Trophoblast cell (in vitro differentiated cells and primary cell): ENCODE results near the gene FREM1.

Experiments
- DNase-seq, 2 donors: peaks; one replicate each; pipeline ENCODE4 v3.0.0-alpha.2; 2016
- H2AFZ ChIP-seq: 2 replicates; pipeline ENCODE4 v1.6.1; 2013; ENCODE audit warnings: low read length, moderate library complexity, mild to moderate bottlenecking; ENCODE audit not compliant: insufficient read depth, poor library complexity
- H2AK5ac ChIP-seq: 2 replicates; pipeline ENCODE4 v1.6.1; 2013; ENCODE audit warnings: mild to moderate bottlenecking, low read length
- H2BK120ac ChIP-seq: 2 replicates; pipeline ENCODE4 v1.6.1; 2013; ENCODE audit warnings: low read length, mild to moderate bottlenecking, moderate library complexity; ENCODE audit not compliant: insufficient read depth, poor library complexity
- H2BK12ac ChIP-seq: 2 replicates; pipeline ENCODE4 v1.6.1; 2013; ENCODE audit warnings: mild to moderate bottlenecking, low read length, moderate library complexity
- H2BK5ac ChIP-seq: 2 replicates; pipeline ENCODE4 v1.6.1; 2013; ENCODE audit warnings: low read length, low read depth, moderate library complexity, mild to moderate bottlenecking; ENCODE audit not compliant: poor library complexity
- H3K14ac ChIP-seq: 2 replicates; pipeline ENCODE4 v1.6.1; 2013; ENCODE audit warnings: mild to moderate bottlenecking, low read length
- H3K18ac ChIP-seq: 2 replicates; pipeline ENCODE4 v1.6.1; 2013; ENCODE audit warnings: mild to moderate bottlenecking, low read length
- H3K23ac ChIP-seq: 2 replicates; pipeline ENCODE4 v1.6.1; 2013; ENCODE audit warnings: low read length
- H3K27ac ChIP-seq: 2 replicates; pipeline ENCODE4 v1.5.1; 2013; ENCODE audit warnings: low read depth, mild to moderate bottlenecking, inconsistent platforms, low read length, moderate library complexity
- H3K27me3 ChIP-seq: 2 replicates; pipeline ENCODE4 v1.6.1; 2013; ENCODE audit warnings: inconsistent platforms, mild to moderate bottlenecking, low read length, moderate library complexity; ENCODE audit not compliant: insufficient read depth
- H3K36me3 ChIP-seq, 2 experiments: 1 replicate in 1 of 2; 2 replicates in 1 of 2; pipeline ENCODE4 v1.6.1; 2013; ENCODE audit warnings: low read length in 2 of 2, mild to moderate bottlenecking in 2 of 2, moderate library complexity in 1 of 2; ENCODE audit not compliant: insufficient read depth in 2 of 2, control insufficient read depth in 1 of 2
- H3K4ac ChIP-seq: 2 replicates; pipeline ENCODE4 v1.6.1; 2013; ENCODE audit warnings: low read depth, mild to moderate bottlenecking, low read length, moderate library complexity
- H3K4me1 ChIP-seq, 2 experiments: 1 replicate in 1 of 2; 2 replicates in 1 of 2; pipeline ENCODE4 v1.6.1; 2013; ENCODE audit warnings: low read length in 2 of 2, mild to moderate bottlenecking in 2 of 2, moderate library complexity in 1 of 2; ENCODE audit not compliant: insufficient read depth in 2 of 2, control insufficient read depth in 1 of 2
- H3K4me2 ChIP-seq: 2 replicates; pipeline ENCODE4 v1.6.1; 2013; ENCODE audit warnings: inconsistent platforms, mild to moderate bottlenecking, low read length, moderate library complexity
- H3K4me3 ChIP-seq: 2 replicates; pipeline ENCODE4 v1.5.1; 2013; ENCODE audit warnings: mild to moderate bottlenecking, low read depth, low read length, inconsistent platforms
- H3K79me1 ChIP-seq: one replicate; pipeline ENCODE4 v1.6.1; 2013; ENCODE audit warnings: low read length
- H3K79me2 ChIP-seq: 2 replicates; pipeline ENCODE4 v1.6.1; 2013; ENCODE audit warnings: low read length, mild to moderate bottlenecking; ENCODE audit not compliant: control insufficient read depth, insufficient read depth, poor library complexity
- H3K9ac ChIP-seq: 2 replicates; pipeline ENCODE4 v1.6.1; 2013; ENCODE audit warnings: mild to moderate bottlenecking, low read length
- H3K9me3 ChIP-seq: 2 replicates; pipeline ENCODE4 v1.6.1; 2013; ENCODE audit warnings: low read depth, mild to moderate bottlenecking, control low read depth, inconsistent platforms, low read length; ENCODE audit not compliant: insufficient read depth
- H4K12ac ChIP-seq: 2 replicates; pipeline ENCODE4 v1.6.1; 2013; ENCODE audit warnings: low read depth, mild to moderate bottlenecking, low read length, moderate library complexity
- H4K8ac ChIP-seq: 2 replicates; pipeline ENCODE4 v1.6.1; 2013; ENCODE audit warnings: low read depth, mild to moderate bottlenecking, low read length, moderate library complexity
- H4K91ac ChIP-seq: one replicate; pipeline ENCODE4 v1.6.1; 2013; ENCODE audit warnings: low read depth, mild to moderate bottlenecking, low read length, moderate library complexity
- WGBS: extraction: QIAGEN DNeasy Blood & Tissue Kit; methylation state at CpG from one replicate; pipeline ENCODE4 v1.1.7; 2013; ENCODE audit warnings: missing lambda C conversion rate; ENCODE audit not compliant: insufficient read length, insufficient coverage; ENCODE audit errors: extremely low coverage; 5-methylcytosine and 5-hydroxymethylcytosine counted together

Gene FREM1

GRCh38 chr9:14888272-14888671, 22.0 kb downstream of the FREM1 start:
- Histone ChIP-seq H3K9me3 (no peaks in the 10 kb centered on the region), H3K14ac (no peak overlapping the region), H2BK12ac (no peak overlapping the region), H2BK5ac (no peak overlapping the region), H3K4ac (no peak overlapping the region), H3K27me3 (no peaks in the 10 kb centered on the region), H3K79me2 (no peaks in the 10 kb centered on the region), H2BK120ac (no peak overlapping the region), H4K91ac (no peak overlapping the region), H3K4me1 (peaks cover 9 to 17% of the 10 kb centered on the region in 2 experiments), H3K23ac (no peak overlapping the region), H3K36me3 (peaks cover 0 to 3% of the 10 kb centered on the region in 2 experiments), H3K27ac (no peak overlapping the region), H2AFZ (no peak overlapping the region), H3K9ac (no peak overlapping the region), H3K4me3 (no peak overlapping the region), H3K79me1 (peaks cover 5% of the 10 kb centered on the region), H3K18ac (no peak overlapping the region), H4K12ac (no peak overlapping the region), H4K8ac (no peak overlapping the region), H3K4me2 (no peak overlapping the region), H2AK5ac (no peak overlapping the region)
- DNase-seq: peak in 1 of 2 donors; percentile 12
- WGBS: no CpG with 5 or more reads among the region's 1 CpG

DNA sequence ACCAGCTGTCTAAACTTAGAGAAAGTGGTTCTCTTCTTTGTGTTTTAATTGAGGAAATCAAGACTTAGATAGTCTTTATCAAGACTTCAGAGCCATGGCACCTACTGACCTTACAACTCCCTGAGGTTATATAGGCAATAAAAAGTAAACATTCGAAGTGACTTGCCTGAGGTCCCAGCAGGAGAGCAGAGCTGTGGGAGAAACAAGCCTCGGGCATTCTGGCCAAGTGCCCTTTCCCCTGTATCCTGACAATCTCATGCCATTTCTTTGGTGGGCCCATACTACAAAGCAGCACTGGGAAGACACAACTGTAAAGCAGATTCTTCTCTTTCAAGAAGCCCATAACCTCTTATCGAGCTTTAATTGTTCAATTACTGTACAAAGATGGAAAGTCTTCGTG, 23.1 kb downstream of the FREM1 start:
- Histone ChIP-seq H2BK5ac (no peak overlapping the region), H3K27ac (no peak overlapping the region), H2AK5ac (no peak overlapping the region), H3K18ac (no peak overlapping the region), H3K9ac (no peak overlapping the region), H4K91ac (no peak overlapping the region), H3K36me3 (peaks cover 0 to 3% of the 10 kb centered on the region in 2 experiments), H2BK12ac (no peak overlapping the region), H3K4me3 (no peak overlapping the region), H4K8ac (no peak overlapping the region), H3K9me3 (no peaks in the 10 kb centered on the region), H3K14ac (no peak overlapping the region), H3K23ac (no peak overlapping the region), H3K27me3 (no peaks in the 10 kb centered on the region), H3K4me1 (peaks cover 9 to 14% of the 10 kb centered on the region in 2 experiments), H3K4ac (no peak overlapping the region), H3K79me1 (peaks cover 5% of the 10 kb centered on the region), H3K4me2 (no peak overlapping the region), H2BK120ac (no peak overlapping the region), H2AFZ (no peak overlapping the region), H3K79me2 (no peaks in the 10 kb centered on the region), H4K12ac (no peak overlapping the region)
- no peak for DNase-seq
- no CpG with 5 or more reads among the region's 4 CpGs for WGBS

GRCh38 chr9:14883310-14883944, 26.8 kb downstream of the FREM1 start:
- H2AFZ ChIP-seq: no peak overlapping the region
- no peaks in the 10 kb centered on the region for H3K36me3 ChIP-seq
- H4K12ac ChIP-seq: no peak overlapping the region
- peak overlapping the region; percentile 61 for H3K14ac ChIP-seq
- peak overlapping the region; percentile 53 for H3K18ac ChIP-seq
- H3K4me2 ChIP-seq: no peak overlapping the region
- DNase-seq: no peak
- H2BK12ac ChIP-seq: peak overlapping the region; percentile 31
- H3K4me3 ChIP-seq: no peak overlapping the region
- no CpG with 5 or more reads among the region's 4 CpGs for WGBS
- no peaks in the 10 kb centered on the region for H3K79me2 ChIP-seq
- H2BK120ac ChIP-seq: no peak overlapping the region
- H3K27me3 ChIP-seq: no peaks in the 10 kb centered on the region
- peak overlapping the region; percentile 38 for H4K8ac ChIP-seq
- H3K4ac ChIP-seq: peak overlapping the region; percentile 75
- H3K9me3 ChIP-seq: no peaks in the 10 kb centered on the region
- H4K91ac ChIP-seq: peak overlapping the region; percentile 14
- H3K79me1 ChIP-seq: peaks cover 2% of the 10 kb centered on the region
- H3K27ac ChIP-seq: no peak overlapping the region
- H3K23ac ChIP-seq: no peak overlapping the region
- peaks cover 3 to 8% of the 10 kb centered on the region in 2 experiments for H3K4me1 ChIP-seq
- no peak overlapping the region for H2BK5ac ChIP-seq
- no peak overlapping the region for H3K9ac ChIP-seq
- H2AK5ac ChIP-seq: no peak overlapping the region

- Histone ChIP-seq H3K27me3 (no peaks in the 10 kb centered on the region), H3K18ac (no peak overlapping the region), H4K12ac (no peak overlapping the region), H3K9me3 (peaks cover 1% of the 10 kb centered on the region), H3K36me3 (no peaks in the 10 kb centered on the region), H2BK120ac (no peak overlapping the region), H3K9ac (no peak overlapping the region), H3K4ac (no peak overlapping the region), H2AFZ (no peak overlapping the region), H3K4me1 (peaks cover 3 to 5% of the 10 kb centered on the region in 2 experiments), H2AK5ac (no peak overlapping the region), H3K27ac (no peak overlapping the region), H3K4me3 (no peak overlapping the region), H3K4me2 (no peak overlapping the region), H3K14ac (no peak overlapping the region), H3K79me1 (peaks cover 2% of the 10 kb centered on the region), H3K79me2 (no peaks in the 10 kb centered on the region), H4K91ac (no peak overlapping the region), H2BK12ac (no peak overlapping the region), H2BK5ac (no peak overlapping the region), H4K8ac (no peak overlapping the region), H3K23ac (no peak overlapping the region)
- no CpG with 5 or more reads among the region's 1 CpG for WGBS
- no peak for DNase-seq
Observed at GRCh38 chr9:14882090-14882489, 28.1 kb downstream of the FREM1 start.
